ENCODE results near the gene SNX15.

DNA sequence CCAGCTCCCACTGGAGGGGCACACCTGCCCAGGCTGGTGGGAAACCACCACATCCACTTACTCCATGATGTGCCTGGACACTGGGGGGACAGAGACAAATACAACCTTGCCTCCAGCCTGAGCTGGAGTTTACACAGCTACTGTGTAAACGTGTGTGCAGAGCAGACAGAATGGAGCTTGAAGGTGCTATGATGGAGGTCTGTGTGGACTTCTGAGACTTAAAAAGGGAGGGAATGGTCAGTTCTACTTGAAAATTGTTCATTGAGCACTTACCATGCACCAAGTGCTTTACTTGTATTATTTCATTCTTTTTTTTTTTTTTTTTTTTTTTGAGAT is 45.4 kb downstream of the SNX15 start:
- TF ChIP-seq, protein P1, sequence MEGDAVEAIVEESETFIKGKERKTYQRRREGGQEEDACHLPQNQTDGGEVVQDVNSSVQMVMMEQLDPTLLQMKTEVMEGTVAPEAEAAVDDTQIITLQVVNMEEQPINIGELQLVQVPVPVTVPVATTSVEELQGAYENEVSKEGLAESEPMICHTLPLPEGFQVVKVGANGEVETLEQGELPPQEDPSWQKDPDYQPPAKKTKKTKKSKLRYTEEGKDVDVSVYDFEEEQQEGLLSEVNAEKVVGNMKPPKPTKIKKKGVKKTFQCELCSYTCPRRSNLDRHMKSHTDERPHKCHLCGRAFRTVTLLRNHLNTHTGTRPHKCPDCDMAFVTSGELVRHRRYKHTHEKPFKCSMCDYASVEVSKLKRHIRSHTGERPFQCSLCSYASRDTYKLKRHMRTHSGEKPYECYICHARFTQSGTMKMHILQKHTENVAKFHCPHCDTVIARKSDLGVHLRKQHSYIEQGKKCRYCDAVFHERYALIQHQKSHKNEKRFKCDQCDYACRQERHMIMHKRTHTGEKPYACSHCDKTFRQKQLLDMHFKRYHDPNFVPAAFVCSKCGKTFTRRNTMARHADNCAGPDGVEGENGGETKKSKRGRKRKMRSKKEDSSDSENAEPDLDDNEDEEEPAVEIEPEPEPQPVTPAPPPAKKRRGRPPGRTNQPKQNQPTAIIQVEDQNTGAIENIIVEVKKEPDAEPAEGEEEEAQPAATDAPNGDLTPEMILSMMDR (IDR thresholded peaks at IDR 0.05) = no peak
- no peak for TF ChIP-seq POLR2A (IDR thresholded peaks at IDR 0.05)
